K562 (cell line): ENCODE results near the gene PNRC1. TPM values are rescaled to one million over a fixed set of nuclear protein-coding genes. Genes with fewer than 3 reads are reported as not detected.

Experiments
- CREM ChIP-seq: IDR thresholded peaks from 2 replicates; pipeline ENCODE4 v1.6.1; 2014; ENCODE audit warnings: antibody characterized with exemption, low read depth
- CTCF ChIP-seq, 3 experiments: IDR thresholded peaks in 2 of 3; conservative IDR thresholded peaks in 1 of 3; 2 replicates each; pipeline ENCODE4 v1.5.1; 2011 to 2012; ENCODE audit warnings: low read length in 3 of 3, mild to moderate bottlenecking in 3 of 3, control low read depth in 2 of 3, improper control_type of control experiment in 1 of 3, inconsistent platforms in 1 of 3, low read depth in 1 of 3, mixed read lengths in 1 of 3, moderate library complexity in 1 of 3; ENCODE audit not compliant: insufficient read depth in 2 of 3
- CUX1 ChIP-seq: fragments of 200-800 bp; sonication (Bioruptor generic); IDR thresholded peaks from 2 replicates; pipeline ENCODE4 v1.6.1; 2016; ENCODE audit warnings: missing genetic modification characterization, missing compliant biosample characterization
- HLTF ChIP-seq: fragments of 450-650 bp; IDR thresholded peaks from 2 replicates; pipeline ENCODE4 v1.6.1; 2016
- polyA plus RNA-seq, 8 experiments: library from polyadenylated mRNA; depleted of rRNA in 4 of 8; stranded (reverse) in 5 of 8; unstranded in 3 of 8; fragments of >200 nt; fragmentation: Nextera tagmentation in 2 of 8; fragmentation: Illumina TruSeq in 1 of 8; extraction: Ambion mirVana in 2 of 8; extraction: Trizol in 1 of 8; gene quantifications; 2 replicates each; pipeline versions ENCODE4 v1.2.1 to v1.2.3, GENCODE V29; 2011 to 2014; ENCODE audit warnings: inconsistent platforms in 1 of 8, missing spikeins in 1 of 8
- total RNA-seq, 7 experiments: library from RNA; depleted of rRNA in 6 of 7; stranded (reverse); fragments of >200 nt in 6 of 7; fragmentation: Illumina TruSeq in 2 of 7; extraction: Trizol in 2 of 7; gene quantifications; 2 replicates each; pipeline versions ENCODE4 v1.2.1 to v1.2.3, GENCODE V29; 2011 to 2021; ENCODE audit warnings: low replicate concordance in 1 of 7

Gene PNRC1
- total and polyA plus RNA-seq, 9 of the 15 experiments (the other 6 are each of a cell fraction or from before 2014, with no cell fraction given): 1.2 to 10.8 (median 6.5) TPM

DNA sequence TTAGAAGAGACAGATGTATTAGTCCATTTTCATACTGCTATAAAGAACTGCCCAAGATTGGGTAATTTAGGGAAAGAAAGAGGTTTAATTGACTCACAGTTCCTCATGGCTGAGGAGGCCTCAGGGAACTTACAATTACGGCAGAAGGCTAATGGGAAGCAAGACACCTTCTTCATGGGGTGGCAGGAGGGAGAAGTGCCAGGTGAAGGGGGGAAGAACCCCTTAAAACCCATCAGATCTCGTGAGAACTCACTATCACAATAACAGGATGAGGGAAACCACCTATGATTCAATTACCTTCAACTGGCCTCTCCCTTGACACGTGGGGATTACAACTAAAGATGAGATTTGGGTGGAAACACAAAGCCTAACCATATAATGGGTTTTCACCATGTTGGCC is 28.9 kb upstream of the PNRC1 start (continued):
- TF ChIP-seq CTCF (IDR thresholded peaks at IDR 0.05 in 2 of 3, conservative IDR thresholded peaks at IDR 0.05 in 1 of 3; ENCODE audit: insufficient read depth in 2 of 3, low read depth in 1 of 3, low read length in 3 of 3) (no peak), CUX1 (no peak), CREM (no peak), HLTF (no peak)
